ENCODE data around the gene TNKS1BP1. TPM values are rescaled to one million over a fixed set of nuclear protein-coding genes. Genes with fewer than 3 reads are reported as not detected.
A peak's percentile ranks its signal among the peaks of the same experiment; 100 is the strongest.

Gene TNKS1BP1
- total and polyA plus RNA-seq, 2 of the 8 experiments (the other 6 are each of a cell fraction or from before 2014, with no cell fraction given): 50.0 to 122 TPM

DNA sequence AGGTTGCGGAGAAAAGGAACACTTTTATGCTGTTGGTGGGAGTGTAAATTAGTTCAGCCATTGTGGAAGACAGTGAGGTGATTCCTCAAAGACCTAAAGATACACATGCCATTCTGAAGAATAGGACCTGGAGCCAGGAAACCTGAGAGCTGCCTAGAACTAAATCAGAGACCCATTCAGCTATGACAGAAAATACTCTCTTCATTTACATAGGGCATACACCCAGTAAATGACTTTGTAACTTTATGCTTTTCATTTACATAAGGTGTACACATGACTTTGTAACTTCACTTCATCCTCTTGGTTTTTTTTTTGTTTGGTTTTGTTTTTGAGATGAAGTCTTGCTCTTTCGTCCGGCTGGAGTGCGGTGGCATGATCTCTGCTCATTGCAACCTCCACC lies 62.6 kb downstream of the TNKS1BP1 start:
- Histone ChIP-seq H4K91ac (replicated peaks; ENCODE audit: insufficient read length, low read length) (no peak overlapping the region), H3K14ac (ENCODE audit: insufficient read length) (no peak overlapping the region), H2AK5ac (ENCODE audit: low read depth, low read length) (no peak overlapping the region), H3K36me3 (ENCODE audit: control insufficient read depth in 2 of 4, insufficient read depth in 4 of 4, low read length in 3 of 4) (0 out of 8 replicates have a peak, but pooled peaks cover 0 to 3% (median 0%) of the 10 kb centered on the region in 4 experiments), H3K23ac (ENCODE audit: insufficient read length) (no peak overlapping the region), H3K4me2 (ENCODE audit: insufficient read depth in 1 of 2, low read depth in 2 of 2, low read length in 2 of 2) (no peak overlapping the region), H2BK120ac (replicated peaks; ENCODE audit: low read depth, low read length) (no peak overlapping the region), H2BK20ac (ENCODE audit: low read length) (peak overlapping the region; percentile 76; the same call in 1 of the 2 replicates), H3K23me2 (ENCODE audit: low read depth, low read length) (no peaks in the 10 kb centered on the region), H3K4me1 (replicated peaks in 1 of 4; ENCODE audit: control insufficient read depth in 3 of 4, insufficient read depth in 4 of 4, low read length in 3 of 4) (peaks cover 0 to 4% (median 0%) of the 10 kb centered on the region in 4 experiments; a peak in 3 of 7 replicates), H3K79me1 (ENCODE audit: low read depth, low read length) (no peaks in the 10 kb centered on the region), H3K18ac (ENCODE audit: extremely low read depth, low read length) (no peak overlapping the region), H4K5ac (ENCODE audit: insufficient read length, low read depth, low read length) (no peak overlapping the region), H3K27ac (ENCODE audit: low read depth, low read length) (no peak overlapping the region), H2BK15ac (ENCODE audit: low read length) (no peak overlapping the region), H3K4ac (replicated peaks; ENCODE audit: insufficient read length, low read depth, low read length) (no peak overlapping the region), H3K9me3 (ENCODE audit: insufficient read depth in 2 of 2, low read depth in 1 of 2, low read length in 1 of 2) (peaks cover 4 to 11% of the 10 kb centered on the region in 2 experiments; a peak in 1 of 4 replicates), H3K9ac (replicated peaks in 1 of 4; ENCODE audit: extremely low read depth in 1 of 4, low read depth in 3 of 4, low read length in 3 of 4) (no peak overlapping the region), H2AFZ (ENCODE audit: low read length) (no peak overlapping the region), H3K56ac (replicated peaks; ENCODE audit: insufficient read length, low read depth, low read length) (no peak overlapping the region), H3K4me3 (ENCODE audit: extremely low read depth in 1 of 4, insufficient read depth in 2 of 4, low read depth in 3 of 4, low read length in 4 of 4) (no peak overlapping the region), H4K20me1 (replicated peaks in 1 of 2; ENCODE audit: control insufficient read depth in 1 of 2, insufficient read depth in 2 of 2, low read length in 2 of 2) (no peaks in the 10 kb centered on the region), H3K27me3 (replicated peaks in 1 of 4; ENCODE audit: control insufficient read depth in 3 of 4, extremely low read depth in 1 of 4, insufficient read depth in 3 of 4, low read length in 3 of 4) (no peaks in the 10 kb centered on the region), H2BK5ac (ENCODE audit: low read depth, low read length) (no peak overlapping the region), H4K8ac (ENCODE audit: extremely low read depth, insufficient read depth, low read length) (no peak overlapping the region), H2BK12ac (ENCODE audit: low read depth, low read length) (no peak overlapping the region), H3K79me2 (ENCODE audit: control insufficient read depth in 1 of 2, insufficient read depth in 2 of 2, low read length in 2 of 2) (no peaks in the 10 kb centered on the region)
- FAIRE-seq (no peak), DNase-seq (ENCODE audit: low read depth in 1 of 2, low spot score in 2 of 2) (no peak)
- POLR2A ChIA-PET (ENCODE audit: partially characterized antibody): interaction anchor here (0.6 kb wide), 1 partner anchor 16 kb away, joined by 3 read pairs; no protein-coding TSS in a partner anchor
- 61% methylated on average over 4 of the region's 4 CpGs; no CpG with 5 or more reads in 1 of the 2 experiments for WGBS, 2 experiments (ENCODE audit: extremely low coverage in 1 of 2, insufficient coverage in 1 of 2, insufficient read length in 1 of 2, insufficient replicate concordance in 2 of 2, low coverage in 1 of 2, low lambda C conversion rate in 2 of 2, missing lambda C conversion rate in 1 of 2)
- CTCF ChIA-PET (ENCODE audit: partially characterized antibody): interaction anchor here (0.8 to 33.7 kb wide), 4 partner anchors 11 to 136 kb away, joined by 3 to 942 read pairs (median 8); no protein-coding TSS in a partner anchor
- TF ChIP-seq ZNF274 (IDR thresholded peaks at IDR 0.05; ENCODE audit: borderline replicate concordance, extremely low read depth, low read length): no peak
- TF ChIP-seq CEBPB (IDR thresholded peaks at IDR 0.05; ENCODE audit: low read depth, low read length): no peak
- TF ChIP-seq, protein P1, sequence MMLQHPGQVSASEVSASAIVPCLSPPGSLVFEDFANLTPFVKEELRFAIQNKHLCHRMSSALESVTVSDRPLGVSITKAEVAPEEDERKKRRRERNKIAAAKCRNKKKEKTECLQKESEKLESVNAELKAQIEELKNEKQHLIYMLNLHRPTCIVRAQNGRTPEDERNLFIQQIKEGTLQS (IDR thresholded peaks at IDR 0.05; ENCODE audit: insufficient read depth, low read depth, low read length): no peak
- no peak for TF ChIP-seq SP4 (IDR thresholded peaks at IDR 0.05; ENCODE audit: low read length)
